ENCODE measurements around the gene MAN2A2. TPM values are rescaled to one million over a fixed set of nuclear protein-coding genes. Genes with fewer than 3 reads are reported as not detected.
"Not testable (repeated sequence)": the region's sequence is repeated elsewhere in the genome, so short reads cannot be mapped to it uniquely, and the experiment has no call there.

Gene MAN2A2
- total RNA-seq, 1 donor from 2014 or later: 70.0 TPM

GRCh38 chr15:90924375-90924774 lies 21.3 kb downstream of the MAN2A2 start:
- Mint-ChIP-seq H3K4me3 (ENCODE audit: unreplicated experiment) (no peak overlapping the region), H3K36me3 (ENCODE audit: unreplicated experiment) (peaks cover 11% of the 10 kb centered on the region), H3K4me1 (ENCODE audit: unreplicated experiment) (no peaks in the 10 kb centered on the region), H3K27ac (ENCODE audit: unreplicated experiment) (no peak overlapping the region), H3K27me3 (ENCODE audit: unreplicated experiment) (no peaks in the 10 kb centered on the region), H3K9me3 (ENCODE audit: unreplicated experiment) (no peaks in the 10 kb centered on the region)
- no peak for TF ChIP-seq CTCF (IDR thresholded peaks at IDR 0.05)
- DNase-seq (ENCODE audit: extremely low spot score, unreplicated experiment): no peak

- not testable (repeated sequence) for H3K36me3 Mint-ChIP-seq (ENCODE audit: unreplicated experiment); H3K4me1 Mint-ChIP-seq (ENCODE audit: unreplicated experiment); H3K4me3 Mint-ChIP-seq (ENCODE audit: unreplicated experiment); DNase-seq (ENCODE audit: extremely low spot score, unreplicated experiment); H3K9me3 Mint-ChIP-seq (ENCODE audit: unreplicated experiment); H3K27ac Mint-ChIP-seq (ENCODE audit: unreplicated experiment); H3K27me3 Mint-ChIP-seq (ENCODE audit: unreplicated experiment)
These were observed 23.7 kb downstream of the MAN2A2 start for GRCh38 chr15:90926766-90927165.

- H3K27me3 Mint-ChIP-seq (ENCODE audit: unreplicated experiment); H3K9me3 Mint-ChIP-seq (ENCODE audit: unreplicated experiment); DNase-seq (ENCODE audit: extremely low spot score, unreplicated experiment); H3K36me3 Mint-ChIP-seq (ENCODE audit: unreplicated experiment); H3K4me3 Mint-ChIP-seq (ENCODE audit: unreplicated experiment); H3K27ac Mint-ChIP-seq (ENCODE audit: unreplicated experiment): not testable (repeated sequence)
- H3K4me1 Mint-ChIP-seq (ENCODE audit: unreplicated experiment): peaks cover 11% of the 10 kb centered on the region
These were observed 25.0 kb downstream of the MAN2A2 start for GRCh38 chr15:90928106-90928505.

- Mint-ChIP-seq H3K27ac (ENCODE audit: unreplicated experiment) (no peak overlapping the region), H3K36me3 (ENCODE audit: unreplicated experiment) (no peaks in the 10 kb centered on the region), H3K4me3 (ENCODE audit: unreplicated experiment) (no peak overlapping the region), H3K27me3 (ENCODE audit: unreplicated experiment) (no peaks in the 10 kb centered on the region), H3K9me3 (ENCODE audit: unreplicated experiment) (no peaks in the 10 kb centered on the region), H3K4me1 (ENCODE audit: unreplicated experiment) (peaks cover 15% of the 10 kb centered on the region)
- TF ChIP-seq CTCF (IDR thresholded peaks at IDR 0.05): no peak
- no peak for DNase-seq (ENCODE audit: extremely low spot score, unreplicated experiment)
These were observed 26.3 kb downstream of the MAN2A2 start for GRCh38 chr15:90929246-90930019.

GRCh38 chr15:90930861-90931574 lies 27.9 kb downstream of the MAN2A2 start:
- Mint-ChIP-seq H3K4me3 (ENCODE audit: unreplicated experiment) (peak overlapping the region; percentile 84), H3K27me3 (ENCODE audit: unreplicated experiment) (no peaks in the 10 kb centered on the region), H3K27ac (ENCODE audit: unreplicated experiment) (no peak overlapping the region), H3K36me3 (ENCODE audit: unreplicated experiment) (no peaks in the 10 kb centered on the region), H3K4me1 (ENCODE audit: unreplicated experiment) (peaks cover 24% of the 10 kb centered on the region), H3K9me3 (ENCODE audit: unreplicated experiment) (no peaks in the 10 kb centered on the region)
- no peak for DNase-seq (ENCODE audit: extremely low spot score, unreplicated experiment)
- TF ChIP-seq CTCF (IDR thresholded peaks at IDR 0.05): no peak

- H3K4me1 Mint-ChIP-seq (ENCODE audit: unreplicated experiment): peaks cover 29% of the 10 kb centered on the region
- H3K4me3 Mint-ChIP-seq (ENCODE audit: unreplicated experiment): peak overlapping the region; percentile 84
- H3K9me3 Mint-ChIP-seq (ENCODE audit: unreplicated experiment): no peaks in the 10 kb centered on the region
- no peak for TF ChIP-seq CTCF (IDR thresholded peaks at IDR 0.05)
- H3K27me3 Mint-ChIP-seq (ENCODE audit: unreplicated experiment): no peaks in the 10 kb centered on the region
- DNase-seq (ENCODE audit: extremely low spot score, unreplicated experiment): no peak
- H3K27ac Mint-ChIP-seq (ENCODE audit: unreplicated experiment): no peak overlapping the region
- peaks cover 3% of the 10 kb centered on the region for H3K36me3 Mint-ChIP-seq (ENCODE audit: unreplicated experiment)
These were observed 28.4 kb downstream of the MAN2A2 start for GRCh38 chr15:90931575-90931827.

All from osteocyte (in vitro differentiated cells).